NCI-H69 (cell line): ENCODE measurements around the gene MBP.

Source experiments
- DNase-seq: peaks from one replicate; lab custom pipeline; 2025; lab: John Stamatoyannopoulos, UW

The MBP gene

DNA sequence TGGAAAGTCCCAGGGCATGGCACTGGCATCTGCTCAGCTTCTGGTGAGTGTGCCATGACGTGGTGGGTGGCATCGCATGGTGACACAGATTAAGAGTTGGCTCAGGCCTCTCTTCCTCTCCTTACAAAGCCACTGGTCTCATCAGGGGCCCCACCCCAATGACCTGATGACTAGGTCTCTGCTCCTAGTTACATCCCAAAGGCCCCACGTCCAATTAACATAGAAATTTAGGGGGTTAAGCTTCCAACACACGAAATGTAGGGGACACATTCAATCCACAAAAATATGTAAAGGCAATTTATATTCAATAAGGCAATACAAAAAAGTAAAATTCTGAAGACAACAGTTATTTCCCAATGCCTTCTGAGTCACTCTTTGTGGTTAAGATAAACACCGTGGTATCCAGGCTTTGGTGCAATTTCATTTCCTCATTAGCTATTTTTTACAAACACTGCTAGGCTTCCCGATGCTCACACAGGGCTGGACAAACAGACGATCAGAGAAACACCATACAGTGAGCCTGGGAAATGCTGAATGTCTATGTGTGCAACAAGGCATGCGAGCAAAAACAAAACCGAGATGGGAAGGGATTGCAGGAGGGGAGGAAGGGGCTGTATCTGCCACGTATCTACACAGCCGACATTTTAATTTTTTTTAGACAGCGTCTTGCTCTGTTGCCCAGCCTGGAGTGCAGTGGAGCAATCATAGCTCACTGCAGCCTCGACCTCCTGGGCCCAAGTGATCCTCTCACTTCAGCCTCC lies 67.2 kb downstream of the MBP start:
- no peak for DNase-seq

DNA sequence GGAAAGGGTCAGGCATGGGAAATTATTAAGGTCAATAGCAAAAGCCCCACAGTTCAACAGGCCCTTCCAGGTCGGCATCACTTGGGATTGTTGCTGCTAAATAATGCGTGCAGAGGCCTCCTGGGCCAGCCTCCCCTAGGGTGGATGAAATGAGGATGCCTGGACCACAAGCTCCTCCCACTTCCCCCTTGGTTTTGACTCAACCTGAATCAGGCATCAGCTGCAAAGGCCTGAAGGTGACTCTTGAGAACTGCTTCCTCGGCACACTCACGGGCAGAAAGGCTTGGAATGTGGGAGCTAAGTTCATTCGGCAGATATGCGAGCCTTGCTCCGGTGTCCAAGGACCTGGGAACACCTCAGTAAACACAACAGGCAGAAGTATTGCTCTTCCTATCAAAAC lies 69.3 kb downstream of the MBP start:
- DNase-seq = no peak

DNA sequence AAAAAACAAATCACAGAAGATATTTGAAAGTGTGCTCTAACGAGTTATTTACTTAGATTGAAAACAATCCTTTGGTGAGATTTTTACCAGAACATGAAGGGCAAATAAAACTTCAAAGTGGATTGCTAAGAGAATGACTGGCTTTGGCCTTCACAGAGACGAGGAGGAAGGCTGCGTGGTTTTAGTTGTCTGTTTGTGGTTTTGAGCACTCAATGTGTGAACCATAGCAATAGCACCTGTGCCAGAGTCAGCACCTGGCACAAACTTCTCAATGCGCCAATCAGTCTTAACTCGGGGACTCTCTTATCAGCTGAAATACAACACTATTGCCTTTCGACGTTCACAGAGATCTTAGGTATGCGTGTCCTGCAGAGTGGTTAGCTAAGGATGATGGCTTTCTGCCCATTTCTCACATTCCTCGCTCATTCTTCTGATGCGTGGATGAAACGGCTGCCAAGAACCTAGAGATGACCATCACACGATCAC lies 70.0 kb downstream of the MBP start:
- DNase-seq = no peak

DNA sequence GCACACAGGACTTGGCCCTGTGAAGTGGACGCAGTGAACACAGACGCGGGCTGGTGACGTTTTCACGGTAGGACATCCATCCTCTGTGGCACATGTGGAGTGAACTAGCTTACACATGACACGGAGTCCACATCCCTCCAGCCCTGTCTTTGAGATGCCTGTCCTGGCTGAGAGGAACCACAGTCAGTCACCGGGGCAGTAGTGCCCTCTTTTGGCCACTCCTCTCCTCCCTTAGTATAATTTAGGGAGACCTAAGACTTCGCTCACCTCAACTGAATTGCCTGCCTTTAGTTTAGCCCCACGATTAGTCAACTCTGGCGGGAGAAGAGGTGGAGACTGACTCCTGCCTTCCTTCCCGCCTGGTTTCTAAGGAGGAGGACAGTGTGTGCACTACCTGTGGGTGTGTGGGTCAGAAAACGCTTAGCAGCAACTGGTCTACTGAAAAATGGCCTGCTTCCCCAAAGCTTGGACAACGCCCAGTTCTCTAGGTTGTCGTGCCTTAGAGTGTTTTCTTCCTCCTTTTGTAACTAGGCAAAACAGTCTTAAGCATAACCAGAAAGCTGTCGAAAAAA lies 70.6 kb downstream of the MBP start:
- DNase-seq = no peak

DNA sequence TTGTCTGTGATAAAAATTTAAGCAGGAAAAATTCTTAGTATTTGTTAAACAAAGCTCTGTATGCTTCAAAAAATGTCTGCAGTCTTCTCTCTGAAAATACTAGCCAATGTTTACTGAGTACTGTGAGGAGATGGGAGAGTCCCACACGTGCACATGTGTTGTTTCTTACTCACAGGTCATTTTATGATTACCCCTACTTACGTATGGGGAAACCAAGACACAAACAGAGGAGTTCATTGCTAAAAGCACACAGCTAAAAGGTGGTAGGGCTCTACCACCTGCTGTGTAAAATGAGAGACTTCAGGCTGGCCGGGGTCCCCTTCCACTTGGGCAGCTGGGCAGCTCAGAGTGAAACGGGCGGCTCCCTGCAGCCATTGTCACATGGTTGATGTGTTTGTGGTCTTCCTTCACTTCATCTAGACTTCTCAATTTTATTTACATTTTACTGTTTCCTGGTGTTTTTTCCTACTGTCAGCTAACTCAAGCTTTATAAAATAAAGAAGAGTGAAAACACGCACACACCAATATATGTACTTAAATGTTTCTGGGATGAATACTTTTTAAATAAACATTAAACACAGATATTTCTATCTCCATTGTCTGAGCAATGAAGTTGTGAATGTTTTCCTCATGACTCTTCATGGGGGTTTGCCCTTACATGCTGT lies 71.2 kb downstream of the MBP start:
- DNase-seq = peak; percentile 27

DNA sequence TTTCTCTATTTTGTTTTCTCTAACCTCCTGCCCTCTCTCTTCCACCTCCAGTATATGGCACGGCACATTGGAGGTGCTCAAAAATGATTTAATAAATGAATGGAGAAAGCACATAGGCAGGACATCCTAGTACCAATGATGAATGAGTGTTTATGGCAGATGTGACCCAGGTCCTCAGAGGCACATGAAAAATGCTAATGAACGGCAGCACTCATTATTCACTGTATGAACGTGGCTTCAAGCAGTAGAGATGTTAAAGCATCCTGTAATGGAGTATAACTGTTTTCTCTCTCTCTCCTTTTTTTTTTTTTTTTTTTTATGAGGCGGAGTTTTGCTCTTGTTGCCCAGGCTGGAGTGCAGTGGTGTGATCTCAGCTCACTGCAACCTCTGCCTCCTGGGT lies 72.4 kb downstream of the MBP start:
- no peak for DNase-seq

DNA sequence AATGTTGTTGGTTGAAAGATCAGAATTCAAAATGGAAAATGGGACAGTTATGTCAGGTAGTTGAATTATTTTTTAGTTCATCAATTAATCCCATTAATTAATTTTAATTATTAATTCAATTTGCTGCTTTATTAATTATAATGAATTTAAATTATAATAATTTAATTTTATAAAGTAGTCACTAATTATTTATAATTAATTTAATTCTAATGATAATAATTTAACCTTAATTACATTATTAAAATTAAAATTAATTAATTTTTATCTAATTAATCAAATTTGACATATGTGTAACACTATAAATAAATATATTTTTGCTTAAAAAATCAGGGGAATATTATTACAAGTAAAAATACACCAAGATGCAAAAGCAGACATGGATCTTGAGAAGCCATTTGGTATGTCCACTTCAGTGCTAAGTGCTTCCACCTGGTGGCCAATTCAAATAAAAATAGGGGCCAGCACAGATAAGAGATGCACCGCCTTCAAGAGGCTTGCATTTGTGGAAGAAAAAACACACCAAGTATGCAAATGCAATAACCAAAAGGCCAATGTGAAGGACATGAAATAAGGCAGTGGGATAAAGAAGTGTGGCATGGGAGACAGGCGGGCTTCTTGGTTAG lies 73.2 kb downstream of the MBP start:
- peak; percentile 84 for DNase-seq

DNA sequence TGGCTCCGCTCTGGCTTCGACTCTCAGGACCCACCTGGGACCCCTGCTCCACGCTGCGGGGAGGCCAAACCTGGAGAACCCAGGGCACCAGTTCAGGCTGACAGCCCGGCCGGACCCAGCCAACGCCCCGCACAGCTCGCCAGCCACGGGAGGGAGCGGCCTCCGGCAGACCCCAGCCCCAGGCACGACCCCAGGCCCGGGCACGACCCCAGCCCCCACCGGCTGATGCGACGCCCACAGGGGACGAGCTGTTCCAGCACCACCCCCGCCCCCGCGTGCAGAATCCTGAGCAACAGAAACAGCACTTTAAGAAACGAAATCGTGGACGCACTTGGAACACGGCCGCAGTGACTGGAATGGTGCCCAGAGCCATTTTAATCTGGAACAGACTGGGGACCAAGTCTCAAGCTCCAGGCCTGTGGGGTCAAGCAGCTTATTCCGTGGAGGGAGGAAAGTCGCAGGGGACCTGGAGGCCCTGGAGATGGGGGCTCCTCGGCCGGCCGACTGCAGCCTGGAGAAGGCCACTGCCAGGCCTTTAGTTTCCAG lies 74.2 kb downstream of the MBP start:
- no peak for DNase-seq

DNA sequence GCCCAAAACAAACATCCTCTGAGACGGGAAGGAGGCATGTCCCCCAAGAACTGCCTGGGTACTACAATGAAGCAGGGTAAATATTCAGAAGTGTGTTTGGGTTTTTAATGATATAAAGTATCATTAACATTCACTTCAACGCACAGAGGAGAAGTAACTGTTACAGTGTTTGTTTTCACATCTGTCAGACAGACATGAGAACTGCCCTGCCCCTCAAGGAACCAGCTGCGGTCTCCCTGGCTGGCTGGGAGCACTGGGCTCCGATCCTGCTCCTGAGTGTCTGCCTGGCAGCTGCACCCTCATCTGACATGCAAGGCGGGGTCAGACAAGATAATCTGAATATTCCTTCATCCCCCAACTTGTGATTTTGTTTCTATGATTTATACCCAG lies 75.6 kb downstream of the MBP start:
- DNase-seq = peak; percentile 89

DNA sequence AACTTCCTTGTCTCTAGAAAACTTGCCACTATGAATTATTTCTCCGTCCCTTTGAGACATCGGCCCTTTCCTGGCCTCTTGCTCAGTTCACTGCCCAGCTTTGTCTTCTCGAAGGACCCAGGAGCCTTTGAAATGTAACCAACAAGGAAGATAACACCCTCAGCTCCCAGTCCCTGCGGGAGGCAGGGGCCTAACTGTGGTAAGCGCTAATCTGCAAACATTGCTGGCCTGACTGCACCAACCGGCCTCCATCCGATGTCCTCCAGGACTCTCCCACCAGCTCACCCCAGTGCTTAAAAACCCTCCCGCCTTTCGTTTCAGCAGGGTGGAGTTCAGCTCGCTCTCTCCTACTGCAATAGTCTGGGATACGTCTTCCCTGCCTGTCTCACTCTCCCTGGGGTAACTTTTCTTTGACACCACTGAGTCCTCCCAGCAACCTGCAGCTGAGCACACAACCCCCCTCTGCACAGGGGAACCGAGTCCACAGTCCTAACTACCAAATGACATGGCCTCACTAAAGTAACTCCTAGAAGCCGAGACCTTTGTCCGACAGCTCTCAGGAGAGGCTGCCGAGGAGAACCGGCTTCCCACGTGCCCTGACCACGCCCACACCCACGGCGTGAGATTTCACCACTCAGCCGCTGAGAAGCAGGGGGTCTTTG lies 76.1 kb downstream of the MBP start:
- DNase-seq = peak; percentile 90

DNA sequence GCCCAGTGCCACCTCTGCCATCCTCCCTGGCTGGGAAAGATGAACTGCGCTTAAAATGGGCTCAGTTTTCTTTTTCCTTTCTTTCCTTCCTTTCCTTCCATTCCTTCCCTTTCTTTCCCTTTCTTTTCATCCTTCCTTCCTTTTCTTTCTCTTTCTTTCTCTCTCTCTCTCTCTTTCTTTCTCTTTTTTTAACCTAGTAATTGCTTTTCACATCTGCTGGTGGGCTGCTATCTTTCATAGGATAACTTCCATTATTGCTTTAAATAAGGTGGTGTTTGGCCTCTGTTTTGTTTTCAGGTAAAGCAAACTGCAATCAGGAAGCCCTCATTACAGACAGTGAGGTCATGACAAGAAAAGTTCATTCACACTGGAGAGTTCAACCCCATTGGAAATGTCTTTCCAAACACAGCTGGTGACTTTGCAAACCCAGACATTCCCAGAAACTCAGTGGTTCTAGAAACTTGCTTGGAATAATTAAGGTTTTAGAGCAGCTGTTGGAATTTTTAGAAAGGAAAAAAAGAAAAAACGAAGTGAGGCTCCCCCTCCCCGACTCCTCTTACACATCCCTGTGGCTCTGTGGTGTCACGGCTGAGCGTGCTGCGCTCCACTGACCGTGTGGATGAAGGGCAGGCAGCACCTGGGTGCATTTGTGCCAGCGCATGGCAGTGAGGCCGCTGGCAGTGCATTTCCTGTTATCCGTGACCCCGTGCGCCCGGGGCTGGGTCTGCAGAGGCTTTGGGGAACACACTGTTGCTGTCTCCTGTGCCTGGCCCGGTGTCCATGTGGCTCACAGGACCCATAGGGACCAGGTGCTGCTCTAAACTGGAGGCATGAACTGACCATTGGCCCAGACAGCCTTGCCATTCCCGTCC lies 76.9 kb downstream of the MBP start:
- DNase-seq = peak; percentile 72

DNA sequence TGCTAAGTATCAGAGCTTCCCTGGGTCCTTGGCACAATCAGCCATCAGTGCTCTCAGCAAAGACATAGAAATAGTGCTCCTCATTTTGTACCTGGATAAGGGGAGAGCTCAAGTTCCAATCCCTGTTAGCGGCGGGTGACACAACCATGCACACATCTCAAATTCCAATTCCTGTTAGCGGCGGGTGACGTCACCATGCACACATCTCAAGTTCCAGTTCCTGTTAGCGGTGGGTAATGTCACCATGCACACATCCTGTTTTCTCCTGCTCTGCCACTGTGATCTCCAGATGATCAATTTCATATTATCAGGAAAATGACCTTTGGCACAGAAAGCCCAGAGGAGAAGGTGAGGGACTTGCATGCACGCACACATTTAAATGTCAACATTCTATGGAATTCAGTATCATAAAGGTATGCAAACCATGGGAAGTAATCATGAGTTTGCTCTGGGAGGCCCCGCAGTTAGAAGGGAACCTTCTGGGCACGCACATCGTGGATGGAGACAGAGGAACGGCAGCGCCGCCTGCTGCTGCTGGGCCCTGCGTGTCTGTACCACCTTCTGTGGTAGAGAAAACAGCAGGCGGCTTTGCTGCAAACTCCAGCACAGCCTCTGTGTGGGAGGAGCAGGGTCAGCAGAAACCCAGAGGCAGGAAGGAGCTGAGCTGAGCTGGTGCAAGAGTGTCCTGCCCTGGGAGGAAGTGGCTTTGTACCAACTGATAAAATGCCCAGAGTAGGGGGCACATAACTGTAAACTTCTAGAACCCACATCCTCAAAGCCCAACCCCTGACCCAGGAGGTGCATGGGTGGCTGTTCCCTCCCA lies 77.8 kb downstream of the MBP start:
- peak; percentile 72 for DNase-seq

DNA sequence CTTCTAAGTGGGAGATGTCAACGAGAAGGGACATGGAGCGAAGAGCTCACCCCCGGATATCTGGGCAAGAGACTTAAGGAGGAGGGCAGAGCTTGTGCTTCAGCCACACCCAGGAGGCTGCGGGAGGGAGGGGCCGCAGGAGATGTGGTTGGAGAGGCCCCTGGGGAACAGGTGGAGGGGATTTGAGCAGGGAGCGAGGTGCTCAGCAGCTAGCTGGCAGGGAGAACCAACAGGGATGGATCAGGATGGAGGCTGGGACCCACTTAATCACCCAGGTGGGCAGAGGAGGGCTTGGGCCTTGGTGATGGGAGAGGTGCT lies 78.3 kb downstream of the MBP start:
- DNase-seq = no peak

DNA sequence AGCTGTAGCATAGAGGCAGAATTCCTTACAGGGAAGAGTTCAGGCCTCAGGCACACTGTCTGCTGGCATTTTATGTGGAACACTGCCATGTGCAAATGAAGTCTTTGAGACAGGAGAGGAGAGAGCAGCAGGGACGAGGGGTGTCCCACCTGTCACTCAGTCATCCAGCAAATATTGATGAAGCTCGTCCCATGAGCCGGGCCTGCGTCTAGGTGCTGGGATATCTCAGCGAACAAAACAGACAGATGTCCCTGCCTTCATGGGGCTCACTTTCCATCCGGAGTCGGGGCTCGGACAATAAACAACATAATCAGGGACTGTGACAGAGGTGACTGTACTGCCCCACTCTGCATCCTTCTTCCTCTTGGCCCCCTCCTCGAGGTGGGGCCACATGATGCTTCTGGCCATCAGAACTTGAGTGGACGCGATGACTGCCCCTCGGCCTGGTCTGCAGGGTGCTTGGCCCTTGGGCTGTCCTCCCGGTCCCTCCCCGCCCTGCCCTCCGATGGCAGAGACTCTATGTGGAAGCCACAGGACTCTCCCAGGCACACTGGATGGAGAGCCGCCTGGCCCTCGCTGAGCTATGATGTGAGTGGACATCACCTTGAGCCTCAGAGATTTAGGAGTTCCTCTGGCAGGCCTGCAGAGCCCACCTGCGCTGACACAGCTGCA lies 78.8 kb downstream of the MBP start:
- no peak for DNase-seq

DNA sequence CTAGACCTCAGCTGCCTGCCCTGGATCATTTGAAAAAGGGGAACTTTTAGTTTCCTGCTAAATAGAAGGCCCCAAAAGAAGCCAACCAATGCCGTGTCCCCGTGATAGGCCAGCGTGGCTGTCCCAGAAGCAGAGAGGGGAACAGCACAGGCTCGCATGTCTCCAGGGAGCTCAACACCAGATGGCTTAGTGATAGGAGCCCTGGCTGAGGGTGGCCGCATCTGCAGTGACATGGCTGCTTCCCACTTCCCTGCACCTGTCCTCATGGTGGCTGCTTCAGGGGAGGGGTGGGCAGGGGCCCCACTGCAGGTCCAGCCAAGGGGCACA lies 79.6 kb downstream of the MBP start:
- DNase-seq = no peak

DNA sequence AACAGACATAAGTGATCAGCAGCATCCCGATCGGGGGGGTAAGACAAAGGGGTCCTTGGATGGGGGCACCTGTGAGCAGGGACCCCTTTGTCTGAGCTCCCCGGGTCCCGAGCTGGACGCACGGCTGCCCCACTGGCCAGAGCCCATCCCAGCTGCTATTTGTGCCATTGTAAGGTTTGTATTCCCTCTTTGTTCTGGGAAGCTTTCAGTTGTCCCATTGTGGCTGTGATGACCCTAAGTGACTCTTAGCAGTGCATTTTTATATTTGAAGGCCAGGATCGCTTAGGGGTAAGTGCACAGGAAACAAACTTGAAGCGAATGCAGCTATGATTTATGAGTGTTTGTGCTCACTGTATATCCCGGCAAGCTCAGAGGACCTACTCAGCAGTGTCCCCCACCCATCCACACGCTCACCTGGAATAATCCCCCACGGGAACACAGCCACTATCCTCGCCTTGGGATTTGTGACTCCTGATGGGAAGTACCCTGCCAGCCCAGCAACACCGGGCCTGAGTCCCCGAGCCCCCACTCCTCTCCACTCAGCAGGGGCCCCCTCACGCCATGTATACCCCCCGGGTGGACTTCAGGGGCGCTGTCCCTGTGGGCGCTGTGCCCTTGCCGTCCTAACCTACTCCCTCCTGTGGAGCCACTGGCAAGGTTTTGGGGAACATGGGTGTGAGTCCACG lies 80.1 kb downstream of the MBP start:
- DNase-seq = no peak

DNA sequence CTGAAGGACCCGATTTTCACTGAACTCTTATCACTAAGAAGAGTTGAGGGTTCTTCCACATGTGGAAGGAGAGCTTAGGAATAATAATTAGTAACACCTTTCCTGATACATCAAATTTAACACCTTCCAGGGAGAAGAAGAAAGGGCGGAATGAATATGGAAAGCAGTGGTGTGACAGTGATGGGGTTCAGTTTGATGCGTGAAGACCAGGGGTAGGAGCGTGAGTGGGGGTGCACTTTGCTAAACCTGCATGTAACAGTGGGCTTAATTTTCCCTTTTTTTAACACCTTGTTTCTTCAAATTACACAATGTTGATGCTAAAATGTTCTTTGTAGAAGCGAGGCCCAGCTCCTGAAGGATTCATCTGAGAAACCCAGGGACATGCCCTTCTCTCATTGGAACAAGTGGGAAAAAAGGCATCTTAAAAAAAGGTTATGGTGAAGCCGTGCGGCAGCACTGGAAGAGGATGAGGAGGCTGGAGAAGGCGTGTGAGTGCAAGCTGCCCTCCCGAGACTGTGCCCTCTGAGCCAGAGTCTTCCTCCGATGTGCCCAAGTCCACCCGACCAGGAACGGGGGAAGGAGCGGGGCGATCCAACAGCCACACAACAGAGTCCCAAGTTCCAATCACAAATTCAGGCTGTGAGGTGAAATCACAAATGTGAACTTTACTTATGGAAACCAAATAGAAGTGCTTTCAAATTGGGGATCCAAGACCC lies 80.8 kb downstream of the MBP start:
- DNase-seq = no peak

DNA sequence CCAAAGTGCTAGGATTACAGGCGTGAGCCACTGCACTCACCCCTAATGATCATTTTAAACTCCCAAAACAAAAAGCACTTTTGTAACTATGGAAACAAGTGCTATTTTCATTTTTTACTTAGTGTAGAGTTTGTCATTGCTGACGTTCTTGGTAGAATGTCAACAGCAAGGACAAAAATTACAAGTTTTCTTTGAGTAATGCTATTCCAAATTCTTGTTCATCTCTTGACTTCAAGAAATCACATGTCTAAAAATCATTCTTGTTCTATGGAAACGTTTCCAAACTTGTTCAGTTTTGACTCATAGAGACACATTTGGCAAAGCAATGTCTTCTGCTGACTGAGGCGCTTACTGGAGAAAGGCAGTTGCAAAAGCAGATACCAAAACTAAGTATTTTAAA lies 82.6 kb downstream of the MBP start:
- DNase-seq = no peak
